Naive thymus-derived CD4-positive, alpha-beta T cell (primary cell): ENCODE results near the gene SCMH1. TPM values are rescaled to one million over a fixed set of nuclear protein-coding genes. Genes with fewer than 3 reads are reported as not detected.

Experiments used
- ATAC-seq: fragments of 150-1000 bp; cut with Tn5 transposase; 2 replicates; pipeline ENCODE4 v1.10.0; 2021; ENCODE audit warnings: mild to moderate bottlenecking, moderate library complexity
- CTCF ChIA-PET: fragments of 350-600 bp; sonication (Branson Sonifier 250); formaldehyde crosslinking; loops from one replicate; lab custom pipeline; 2021; ENCODE audit warnings: antibody characterized with exemption; lab: Charles Lee
- POLR2A ChIA-PET: fragments of 350-600 bp; sonication (Branson Sonifier 250); formaldehyde crosslinking; loops from one replicate; lab custom pipeline; 2021; ENCODE audit warnings: antibody characterized with exemption, inconsistent platforms; lab: Charles Lee
- DNase-seq, 9 donors: peaks; one replicate each; pipeline versions ENCODE4 v3.0.0 to v3.0.0-alpha.2; 2020 to 2022; ENCODE audit warnings: mixed read lengths in 1 of 9
- H3K27ac ChIP-seq: one replicate; pipeline ENCODE4 v1.7.0; 2013; ENCODE audit warnings: mild to moderate bottlenecking, low read depth, low read length, moderate library complexity
- H3K27me3 ChIP-seq, 2 donors: one replicate each; pipeline ENCODE4 v1.7.0; 2013; ENCODE audit warnings: low read length in 2 of 2, mild to moderate bottlenecking in 2 of 2, moderate library complexity in 2 of 2; ENCODE audit not compliant: control insufficient read depth in 2 of 2, insufficient read depth in 2 of 2
- H3K36me3 ChIP-seq, 3 experiments: 1 replicate in 2 of 3; 2 replicates in 1 of 3; pipeline ENCODE4 v1.7.0; 2013; ENCODE audit warnings: low read length in 3 of 3, mild to moderate bottlenecking in 3 of 3, moderate library complexity in 1 of 3; ENCODE audit not compliant: insufficient read depth in 3 of 3, control insufficient read depth in 2 of 3
- H3K4me1 ChIP-seq, 2 donors: one replicate each; pipeline ENCODE4 v1.7.0; 2013; ENCODE audit warnings: low read length in 2 of 2, mild to moderate bottlenecking in 2 of 2, moderate library complexity in 1 of 2; ENCODE audit not compliant: control insufficient read depth in 2 of 2, insufficient read depth in 2 of 2
- H3K4me3 ChIP-seq: 2 replicates; pipeline ENCODE4 v1.7.0; 2013; ENCODE audit warnings: mild to moderate bottlenecking, low read length
- H3K9me3 ChIP-seq, 3 experiments: 1 replicate in 2 of 3; 2 replicates in 1 of 3; pipeline ENCODE4 v1.7.0; 2013; ENCODE audit warnings: low read length in 3 of 3; ENCODE audit not compliant: control insufficient read depth in 2 of 3
- H3K27ac Mint-ChIP-seq, 9 donors: one replicate each; pipeline ENCODE4 v1.8.0; 2020 to 2022; ENCODE audit warnings: mixed read lengths in 9 of 9, mild to moderate bottlenecking in 8 of 9, moderate library complexity in 5 of 9, inconsistent platforms in 2 of 9
- H3K27me3 Mint-ChIP-seq, 5 donors: one replicate each; pipeline ENCODE4 v1.8.0; 2021 to 2022; ENCODE audit warnings: mixed read lengths in 5 of 5, mild to moderate bottlenecking in 1 of 5
- H3K36me3 Mint-ChIP-seq, 5 donors: one replicate each; pipeline ENCODE4 v1.8.0; 2020 to 2022; ENCODE audit warnings: mixed read lengths in 5 of 5, mild to moderate bottlenecking in 3 of 5, inconsistent platforms in 1 of 5
- H3K4me1 Mint-ChIP-seq, 7 donors: one replicate each; pipeline ENCODE4 v1.8.0; 2020 to 2022; ENCODE audit warnings: mixed read lengths in 7 of 7, mild to moderate bottlenecking in 3 of 7, inconsistent platforms in 1 of 7
- H3K4me3 Mint-ChIP-seq, 10 donors: one replicate each; pipeline ENCODE4 v1.8.0; 2020 to 2022; ENCODE audit warnings: mild to moderate bottlenecking in 10 of 10, mixed read lengths in 10 of 10, moderate library complexity in 6 of 10, inconsistent platforms in 2 of 10
- H3K9me3 Mint-ChIP-seq, 11 donors: one replicate each; pipeline ENCODE4 v1.8.0; 2020 to 2022; ENCODE audit warnings: mixed read lengths in 11 of 11, mild to moderate bottlenecking in 4 of 11, inconsistent platforms in 1 of 11, moderate library complexity in 1 of 11
- intact Hi-C, 2 donors: fragments of 100-400 bp; cut with micrococcal nuclease; formaldehyde crosslinking; loops; one replicate each; pipeline ENCODE4 v1.15.1; 2023
- polyA plus RNA-seq, 2 donors: library from polyadenylated mRNA; unstranded; fragments of 300-500 nt; fragmentation: Illumina TruSeq; gene quantifications; one replicate each; pipeline ENCODE4 v1.2.3, GENCODE V29; 2021
- total RNA-seq, 6 experiments: library from RNA in 5 of 6; stranded (reverse) in 5 of 6; gene quantifications; 1 replicate in 5 of 6; 2 replicates in 1 of 6; pipeline ENCODE4 v1.2.3 and lab custom pipeline; 2021 to 2026

Gene SCMH1
- total and polyA plus RNA-seq, 7 experiments from 2014 or later, result 3.6 to 18.6 (median 16.8) TPM

DNA sequence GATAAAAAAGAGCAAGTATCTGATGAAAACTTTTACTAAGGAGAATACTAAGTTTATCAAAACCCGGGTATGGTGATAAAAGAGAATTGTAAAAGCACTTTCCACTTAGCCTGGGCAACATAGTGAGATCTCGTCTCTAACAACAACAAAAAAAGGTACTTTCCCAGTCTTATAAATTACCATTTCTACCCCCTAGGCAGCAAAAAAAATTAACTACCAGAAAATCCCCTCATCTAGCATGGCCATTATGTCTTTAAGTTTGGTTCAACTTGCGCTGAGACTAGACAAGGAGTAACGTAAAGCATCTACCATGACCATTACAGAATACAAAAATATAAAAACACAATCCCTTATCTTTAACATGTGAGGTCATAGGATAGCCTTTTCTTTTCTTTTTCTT, 141.9 kb downstream of the SCMH1 start:
- H3K27ac Mint-ChIP-seq, result no peak overlapping the region
- intact Hi-C loops, result no loop called here
- Histone ChIP-seq H3K36me3 (no peaks in the 10 kb centered on the region), H3K4me3 (no peak overlapping the region), H3K9me3 (no peaks in the 10 kb centered on the region), H3K4me1 (no peaks in the 10 kb centered on the region), H3K27me3 (no peaks in the 10 kb centered on the region), H3K27ac (no peak overlapping the region)
- no peak for ATAC-seq
- H3K4me1 Mint-ChIP-seq, result peaks cover 0 to 2% (median 0%) of the 10 kb centered on the region in 7 donors
- ChIA-PET POLR2A (no interaction called here), CTCF (no interaction called here)
- no peak for DNase-seq
- peaks cover 0 to 19% (median 0%) of the 10 kb centered on the region in 5 donors for H3K36me3 Mint-ChIP-seq
- H3K4me3 Mint-ChIP-seq, result no peak overlapping the region
- H3K27me3 Mint-ChIP-seq, result no peaks in the 10 kb centered on the region
- H3K9me3 Mint-ChIP-seq, result no peaks in the 10 kb centered on the region

DNA sequence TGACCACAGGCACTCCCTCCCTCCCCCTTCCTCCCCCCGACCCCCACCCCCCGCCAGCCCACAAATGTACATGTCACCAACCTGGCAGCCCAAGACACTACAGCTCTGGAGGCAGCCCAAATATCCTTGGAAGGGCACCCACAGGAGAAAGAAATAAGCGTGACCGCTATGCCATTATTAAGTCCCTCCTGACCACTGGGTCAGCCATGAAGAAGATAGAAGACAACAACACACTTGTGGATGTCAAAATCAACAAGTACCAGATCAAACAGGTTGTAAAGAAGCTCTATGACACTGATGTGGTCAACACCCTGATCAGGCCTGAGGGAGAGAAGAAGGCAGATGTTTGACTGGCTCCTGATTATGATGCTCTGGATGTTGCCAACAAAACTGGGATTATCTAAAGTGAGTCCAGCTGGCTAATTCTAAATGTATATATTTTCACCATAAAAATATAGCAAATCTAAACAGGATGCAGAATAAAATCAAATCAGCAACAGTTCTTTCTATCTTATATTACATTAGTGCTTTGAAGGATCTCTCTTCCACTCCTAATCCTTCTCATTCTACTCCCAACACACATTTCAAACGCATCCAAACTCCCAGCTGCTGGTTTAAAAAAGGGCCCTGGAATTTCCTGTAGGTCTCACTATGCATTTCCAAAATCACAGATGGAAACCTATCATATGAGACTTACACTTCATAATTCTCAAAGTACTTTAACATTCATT, 143.2 kb downstream of the SCMH1 start:
- no peaks in the 10 kb centered on the region for H3K9me3 Mint-ChIP-seq
- ATAC-seq (no peak), DNase-seq (no peak)
- Histone ChIP-seq H3K4me3 (no peak overlapping the region), H3K9me3 (no peaks in the 10 kb centered on the region), H3K27me3 (no peaks in the 10 kb centered on the region), H3K27ac (no peak overlapping the region), H3K4me1 (no peaks in the 10 kb centered on the region), H3K36me3 (no peaks in the 10 kb centered on the region)
- no peak overlapping the region for H3K27ac Mint-ChIP-seq
- ChIA-PET POLR2A (no interaction called here), CTCF (no interaction called here)
- no peaks in the 10 kb centered on the region for H3K4me1 Mint-ChIP-seq
- intact Hi-C loops, result no loop called here
- no peaks in the 10 kb centered on the region for H3K27me3 Mint-ChIP-seq
- peaks cover 0 to 21% (median 2%) of the 10 kb centered on the region in 5 donors for H3K36me3 Mint-ChIP-seq
- no peak overlapping the region for H3K4me3 Mint-ChIP-seq

DNA sequence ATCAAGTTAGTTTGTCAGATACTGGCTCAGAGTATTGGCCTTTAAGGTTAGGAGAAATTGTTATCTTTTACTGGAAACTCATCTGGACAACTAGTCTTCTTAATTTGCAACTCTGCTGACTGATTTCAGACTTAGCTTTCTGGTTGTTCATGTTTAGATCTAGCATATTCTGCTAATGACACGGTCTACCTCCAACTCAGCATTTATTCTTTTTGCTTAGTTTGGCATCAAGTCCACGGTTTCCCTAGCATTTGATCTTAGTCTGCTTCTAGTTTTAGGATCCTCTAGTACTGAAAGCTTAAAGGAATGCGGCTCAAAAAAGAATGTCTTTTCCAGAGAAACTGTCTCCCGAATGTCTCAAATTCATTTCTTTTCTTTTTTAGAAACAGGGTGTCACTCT, 145.0 kb downstream of the SCMH1 start:
- Mint-ChIP-seq H3K4me3 (no peak overlapping the region), H3K4me1 (no peaks in the 10 kb centered on the region), H3K27me3 (no peaks in the 10 kb centered on the region), H3K27ac (no peak overlapping the region), H3K36me3 (peaks cover 0 to 16% (median 0%) of the 10 kb centered on the region in 5 donors), H3K9me3 (no peaks in the 10 kb centered on the region)
- no peaks in the 10 kb centered on the region for H3K4me1 ChIP-seq
- ChIA-PET POLR2A (no interaction called here), CTCF (no interaction called here)
- no peak overlapping the region for H3K4me3 ChIP-seq
- no peaks in the 10 kb centered on the region for H3K27me3 ChIP-seq
- no peak overlapping the region for H3K27ac ChIP-seq
- no peak for ATAC-seq
- H3K36me3 ChIP-seq, result no peaks in the 10 kb centered on the region
- no peak for DNase-seq
- no peaks in the 10 kb centered on the region for H3K9me3 ChIP-seq
- intact Hi-C loops, result no loop called here

DNA sequence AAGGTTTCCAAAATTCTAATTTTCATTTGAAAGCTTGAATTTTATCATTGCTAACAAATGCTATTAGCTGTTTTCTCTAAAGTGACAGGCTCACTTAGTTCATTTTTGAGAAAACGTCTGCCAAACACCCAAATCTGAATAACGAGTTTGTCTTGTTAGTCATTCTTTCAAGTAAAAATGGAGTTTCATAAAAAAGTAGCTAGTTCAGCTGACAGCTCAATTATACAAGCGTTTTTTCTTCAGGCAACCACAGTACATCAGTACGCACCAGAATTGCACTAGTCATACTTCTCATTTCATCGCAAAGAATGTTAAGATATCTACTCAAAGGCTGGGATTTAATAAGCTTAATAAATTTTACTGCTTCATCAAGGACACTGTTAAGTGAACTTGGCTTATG, 148.3 kb downstream of the SCMH1 start:
- Mint-ChIP-seq H3K4me3 (no peak overlapping the region), H3K27me3 (no peaks in the 10 kb centered on the region), H3K36me3 (peaks cover 0 to 25% (median 7%) of the 10 kb centered on the region in 5 donors), H3K4me1 (no peaks in the 10 kb centered on the region), H3K27ac (no peak overlapping the region), H3K9me3 (no peaks in the 10 kb centered on the region)
- ChIA-PET CTCF (no interaction called here), POLR2A (no interaction called here)
- Histone ChIP-seq H3K27ac (no peak overlapping the region), H3K27me3 (no peaks in the 10 kb centered on the region), H3K36me3 (peaks cover 0 to 3% (median 0%) of the 10 kb centered on the region in 3 experiments), H3K4me3 (no peak overlapping the region), H3K4me1 (no peaks in the 10 kb centered on the region), H3K9me3 (no peaks in the 10 kb centered on the region)
- intact Hi-C loops, result no loop called here
- DNase-seq (no peak), ATAC-seq (no peak)

DNA sequence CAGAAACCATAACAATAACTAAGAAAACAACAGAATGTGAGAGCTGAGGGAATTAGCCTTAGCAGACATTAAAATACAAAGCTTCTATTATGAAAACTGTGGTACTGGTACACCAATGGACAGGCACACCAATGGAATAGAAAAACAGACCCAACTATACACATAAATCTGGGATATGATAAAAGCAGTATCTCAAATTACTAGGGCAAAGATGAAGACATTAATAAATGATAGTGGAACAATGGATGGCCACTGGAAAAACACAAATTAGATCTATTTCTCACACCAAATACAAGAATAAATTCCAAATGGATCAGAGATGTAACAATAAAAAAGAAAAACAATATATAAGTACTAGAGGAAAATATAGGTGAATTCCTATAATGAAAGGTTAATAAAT, 155.2 kb downstream of the SCMH1 start:
- Histone ChIP-seq H3K4me3 (no peak overlapping the region), H3K9me3 (no peaks in the 10 kb centered on the region), H3K27ac (no peak overlapping the region), H3K27me3 (no peaks in the 10 kb centered on the region), H3K36me3 (peaks cover 0 to 3% (median 0%) of the 10 kb centered on the region in 3 experiments), H3K4me1 (no peaks in the 10 kb centered on the region)
- no peak for ATAC-seq
- DNase-seq, result no peak
- ChIA-PET CTCF (no interaction called here), POLR2A (interaction anchor here (0.6 kb wide), 1 partner anchor 18 kb away, joined by 3 read pairs; no protein-coding TSS in a partner anchor)
- Mint-ChIP-seq H3K4me3 (no peak overlapping the region), H3K9me3 (peaks cover 0 to 3% (median 0%) of the 10 kb centered on the region in 11 donors), H3K4me1 (no peaks in the 10 kb centered on the region), H3K27ac (no peak overlapping the region), H3K36me3 (peaks cover 0 to 31% (median 9%) of the 10 kb centered on the region in 5 donors), H3K27me3 (no peaks in the 10 kb centered on the region)
- intact Hi-C loops, result no loop called here

DNA sequence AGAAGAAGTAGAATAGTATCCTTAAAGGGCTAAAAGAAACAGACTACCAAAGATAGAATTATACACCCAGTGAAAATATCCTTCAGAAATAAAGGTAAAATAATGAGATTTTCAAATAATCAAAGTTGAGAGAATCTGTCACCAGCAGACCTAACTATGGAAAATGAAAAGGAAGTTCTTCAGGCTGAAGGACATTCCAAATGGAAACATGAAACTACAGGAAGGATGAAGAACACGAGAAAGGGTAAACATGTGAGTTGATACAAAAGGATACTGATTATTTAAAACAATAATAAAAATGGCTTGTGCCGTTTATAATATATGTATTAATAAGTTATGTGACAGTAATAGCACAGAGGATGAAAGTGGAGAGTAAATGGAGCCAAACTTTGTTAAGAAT, 163.5 kb downstream of the SCMH1 start:
- H3K4me3 Mint-ChIP-seq, result no peak overlapping the region
- H3K36me3 Mint-ChIP-seq, result peaks cover 12 to 41% (median 29%) of the 10 kb centered on the region in 5 donors
- CTCF ChIA-PET, result no interaction called here
- H3K27me3 ChIP-seq, result no peaks in the 10 kb centered on the region
- DNase-seq (no peak), ATAC-seq (no peak)
- H3K4me1 Mint-ChIP-seq, result peaks cover 0 to 2% (median 0%) of the 10 kb centered on the region in 7 donors
- no peak overlapping the region for H3K27ac Mint-ChIP-seq
- peaks cover 0 to 18% (median 4%) of the 10 kb centered on the region in 11 donors for H3K9me3 Mint-ChIP-seq
- no peaks in the 10 kb centered on the region for H3K36me3 ChIP-seq
- H3K27ac ChIP-seq, result no peak overlapping the region
- no peaks in the 10 kb centered on the region for H3K9me3 ChIP-seq
- H3K4me1 ChIP-seq, result no peaks in the 10 kb centered on the region
- POLR2A ChIA-PET, result no interaction called here
- intact Hi-C loops, result no loop called here
- H3K27me3 Mint-ChIP-seq, result no peaks in the 10 kb centered on the region
- H3K4me3 ChIP-seq, result no peak overlapping the region

DNA sequence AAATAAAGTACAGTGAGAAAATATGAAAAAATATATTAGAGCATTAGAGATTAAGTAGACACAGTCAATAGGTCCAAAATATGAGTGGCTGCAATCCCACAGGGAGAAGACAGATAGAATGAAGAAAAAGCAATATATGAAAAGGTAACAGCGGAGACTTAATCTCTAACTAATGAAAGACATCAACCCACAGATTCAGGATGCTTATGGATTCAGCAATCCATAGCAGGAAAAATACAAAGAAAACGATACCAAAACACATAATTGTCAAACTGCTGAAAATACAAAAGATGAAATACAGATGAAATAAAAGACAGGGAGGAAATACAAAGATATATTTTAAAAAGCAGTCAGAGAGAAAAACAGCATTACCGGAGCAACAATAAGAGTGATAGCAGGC, 163.9 kb downstream of the SCMH1 start:
- CTCF ChIA-PET, result no interaction called here

More for the DNA sequence above, 163.9 kb downstream of the SCMH1 start:
- Histone ChIP-seq H3K9me3 (no peaks in the 10 kb centered on the region), H3K27me3 (no peaks in the 10 kb centered on the region), H3K4me3 (no peak overlapping the region), H3K27ac (no peak overlapping the region), H3K36me3 (no peaks in the 10 kb centered on the region), H3K4me1 (no peaks in the 10 kb centered on the region)
- DNase-seq (no peak), ATAC-seq (no peak)
- Mint-ChIP-seq H3K4me1 (peaks cover 0 to 2% (median 0%) of the 10 kb centered on the region in 7 donors), H3K27ac (no peak overlapping the region), H3K9me3 (peaks cover 0 to 18% (median 4%) of the 10 kb centered on the region in 11 donors), H3K36me3 (peaks cover 11 to 45% (median 33%) of the 10 kb centered on the region in 5 donors), H3K27me3 (no peaks in the 10 kb centered on the region), H3K4me3 (no peak overlapping the region)
- POLR2A ChIA-PET, result no interaction called here
- intact Hi-C loops, result no loop called here
